Natural killer cell treated with Interleukin-12 subunit alpha and Interleukin-12 subunit beta and Interleukin-15 and Interleukin-18, amount 100 ng/mL, for 72 hours (primary cell): ENCODE data around the gene DNAJC3. TPM values are rescaled to one million over a fixed set of nuclear protein-coding genes. Genes with fewer than 3 reads are reported as not detected.
"Not testable (repeated sequence)": the region's sequence is repeated elsewhere in the genome, so short reads cannot be mapped to it uniquely, and the experiment has no call there.

ENCODE experiments used
- ATAC-seq, 2 donors: fragments of 150-1000 bp; cut with Tn5 transposase in 1 of 2; sonication (Bioruptor Pico), chemical (Tn5 transposase) in 1 of 2; 2 replicates each; pipeline ENCODE4 v1.10.0; 2021
- DNase-seq: peaks from one replicate; pipeline ENCODE4 v3.0.0; 2022; ENCODE audit warnings: low spot score
- H3K27ac Mint-ChIP-seq, 2 donors: 1 replicate in 1 of 2; 2 replicates in 1 of 2; pipeline ENCODE4 v1.8.0; 2022; ENCODE audit warnings: mixed read lengths in 2 of 2, mild to moderate bottlenecking in 1 of 2, moderate library complexity in 1 of 2
- H3K27me3 Mint-ChIP-seq, 2 donors: 1 replicate in 1 of 2; 2 replicates in 1 of 2; pipeline ENCODE4 v1.8.0; 2022; ENCODE audit warnings: mixed read lengths in 2 of 2
- H3K36me3 Mint-ChIP-seq: one replicate; pipeline ENCODE4 v1.8.0; 2022; ENCODE audit warnings: mixed read lengths
- H3K4me1 Mint-ChIP-seq, 2 donors: 1 replicate in 1 of 2; 2 replicates in 1 of 2; pipeline ENCODE4 v1.8.0; 2022; ENCODE audit warnings: low read depth in 2 of 2, mixed read lengths in 2 of 2, mild to moderate bottlenecking in 1 of 2
- H3K4me3 Mint-ChIP-seq: one replicate; pipeline ENCODE4 v1.8.0; 2022; ENCODE audit warnings: mixed read lengths
- H3K9me3 Mint-ChIP-seq: 2 replicates; pipeline ENCODE4 v1.8.0; 2022; ENCODE audit warnings: mixed read lengths
- total RNA-seq, 2 donors: library from RNA; stranded (reverse); gene quantifications; one replicate each; pipeline ENCODE4 v1.2.3, GENCODE V29; 2022

The DNAJC3 gene
- total RNA-seq, 2 donors from 2014 or later = 35.0 to 55.3 TPM

DNA sequence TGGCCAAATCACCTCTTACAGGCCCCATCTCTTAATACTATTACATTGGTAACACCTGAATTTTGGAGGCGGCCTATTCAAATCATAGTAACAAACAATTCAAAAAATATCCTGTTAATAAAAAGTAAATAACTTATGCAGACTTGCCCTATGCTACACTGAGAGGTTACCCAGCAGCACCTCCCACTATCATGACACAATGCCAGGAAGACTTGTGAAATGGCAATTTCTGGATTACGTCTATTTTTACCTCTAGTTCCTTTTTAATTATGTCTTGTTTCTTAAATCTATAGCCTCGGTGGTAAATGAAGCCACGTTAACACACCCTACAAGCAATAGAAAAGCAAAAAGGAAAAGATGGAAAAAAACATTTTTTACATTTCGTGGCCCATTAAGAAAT, 26.2 kb upstream of the DNAJC3 start:
- Mint-ChIP-seq H3K4me3 (no peak overlapping the region), H3K27me3 (peaks cover 22 to 23% of the 10 kb centered on the region in 2 donors), H3K36me3 (no peaks in the 10 kb centered on the region), H3K9me3 (no peaks in the 10 kb centered on the region), H3K27ac (no peak overlapping the region), H3K4me1 (no peaks in the 10 kb centered on the region)
- ATAC-seq (no peak), DNase-seq (no peak)

DNA sequence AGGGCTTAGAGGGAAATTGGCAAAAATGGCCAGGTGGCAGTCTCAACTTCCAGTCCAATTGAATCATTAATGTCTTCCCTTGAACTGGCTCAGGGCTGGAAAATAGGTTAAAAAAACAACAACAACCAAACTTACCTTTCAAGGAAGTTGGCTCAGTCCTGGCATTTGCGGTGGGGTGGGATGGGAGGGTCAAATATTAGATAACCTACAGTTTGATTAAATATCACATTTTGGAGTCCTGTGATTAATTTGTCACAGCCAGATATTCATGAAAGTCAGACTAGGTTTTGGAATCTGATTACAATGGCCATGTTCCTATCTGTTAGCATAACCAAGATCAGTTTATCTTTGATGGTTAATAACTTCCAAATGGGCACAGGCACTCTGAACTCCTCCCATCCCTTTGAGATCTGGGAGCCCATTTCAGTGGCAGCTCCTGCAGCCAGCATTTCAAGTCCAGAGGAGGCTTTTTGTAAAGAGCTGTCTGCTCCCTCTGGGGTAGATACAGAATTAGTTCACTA, 24.6 kb upstream of the DNAJC3 start:
- Mint-ChIP-seq H3K4me1 (no peaks in the 10 kb centered on the region), H3K27me3 (peaks cover 23 to 25% of the 10 kb centered on the region in 2 donors), H3K4me3 (no peak overlapping the region), H3K9me3 (no peaks in the 10 kb centered on the region), H3K27ac (no peak overlapping the region), H3K36me3 (no peaks in the 10 kb centered on the region)
- DNase-seq (no peak), ATAC-seq (no peak)

DNA sequence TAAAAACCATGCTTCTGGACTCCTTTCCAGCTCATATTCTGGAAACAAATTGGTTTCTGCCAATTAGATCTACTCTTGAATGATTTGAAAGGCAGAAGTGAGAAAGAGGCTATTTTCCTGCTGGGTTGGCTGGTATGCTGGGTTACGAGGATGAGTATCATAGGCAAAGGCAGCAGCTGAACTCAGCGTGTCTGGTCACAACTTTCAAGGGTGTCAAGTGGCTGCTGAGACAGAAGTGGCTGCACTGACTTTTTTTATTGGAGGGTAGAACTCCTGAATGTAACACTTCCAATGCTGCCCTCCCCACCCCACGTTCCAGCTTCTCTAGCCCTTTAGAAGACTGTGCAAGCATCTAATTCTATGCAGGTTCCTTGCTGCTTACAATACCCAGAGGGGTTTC, 24.1 kb upstream of the DNAJC3 start:
- Mint-ChIP-seq H3K9me3 (no peaks in the 10 kb centered on the region), H3K36me3 (no peaks in the 10 kb centered on the region), H3K4me3 (no peak overlapping the region), H3K4me1 (no peaks in the 10 kb centered on the region), H3K27me3 (peaks cover 20 to 25% of the 10 kb centered on the region in 2 donors), H3K27ac (no peak overlapping the region)
- ATAC-seq (no peak), DNase-seq (no peak)

DNA sequence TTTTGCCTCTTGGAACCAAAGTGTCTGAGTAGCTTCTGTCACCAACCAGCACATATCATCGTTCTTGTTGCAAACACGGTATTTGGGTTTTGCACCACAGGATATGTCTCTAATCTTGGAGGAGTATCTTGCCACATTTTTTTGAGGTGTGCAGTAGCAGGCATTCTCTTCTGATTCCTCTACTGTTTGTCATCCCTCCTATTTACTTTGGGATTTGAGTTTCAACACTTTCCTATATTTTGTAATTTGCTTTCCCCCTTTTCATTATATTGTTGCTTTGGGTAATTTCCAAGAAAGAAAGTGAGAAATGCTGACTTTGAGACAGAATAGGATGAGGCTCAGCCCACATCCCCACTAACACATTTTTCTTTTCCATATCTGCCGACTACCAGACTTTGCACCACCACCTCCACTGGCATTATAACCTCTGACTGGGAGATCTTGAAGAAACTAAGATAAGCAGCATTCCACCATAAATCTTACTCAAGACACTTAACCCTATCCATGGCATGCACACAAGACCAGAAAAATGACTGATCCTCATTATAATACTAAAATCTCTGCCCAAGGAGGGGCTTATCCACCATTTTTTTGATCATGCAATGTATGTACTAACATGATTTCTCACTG, 20.4 kb upstream of the DNAJC3 start:
- ATAC-seq (no peak), DNase-seq (no peak)
- no peaks in the 10 kb centered on the region for H3K36me3 Mint-ChIP-seq
- no peak overlapping the region for H3K4me3 Mint-ChIP-seq
- H3K27me3 Mint-ChIP-seq = peaks cover 14 to 24% of the 10 kb centered on the region in 2 donors
- H3K9me3 Mint-ChIP-seq = no peaks in the 10 kb centered on the region
- no peaks in the 10 kb centered on the region for H3K4me1 Mint-ChIP-seq
- H3K27ac Mint-ChIP-seq = no peak overlapping the region

DNA sequence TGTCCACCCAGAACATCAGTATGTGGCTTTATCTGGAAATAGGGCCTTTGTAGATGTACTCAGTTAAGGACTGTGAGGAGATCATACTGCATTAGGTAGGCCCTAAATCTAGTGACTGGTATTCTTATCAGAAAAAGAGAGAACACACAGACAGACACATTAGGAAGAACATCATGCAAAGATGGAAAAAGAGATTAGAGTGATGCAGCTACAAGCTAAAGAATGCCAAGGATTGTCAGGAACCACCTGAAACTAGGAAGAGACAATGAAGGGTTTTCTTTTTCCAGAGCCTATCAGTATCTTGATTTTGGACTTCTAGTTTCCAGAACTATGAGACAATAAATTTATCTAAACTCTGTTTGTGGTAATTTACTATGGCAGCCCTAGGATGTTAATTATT, 17.4 kb upstream of the DNAJC3 start:
- Mint-ChIP-seq H3K9me3 (peaks cover 7% of the 10 kb centered on the region), H3K36me3 (peaks cover 3% of the 10 kb centered on the region)

DNA sequence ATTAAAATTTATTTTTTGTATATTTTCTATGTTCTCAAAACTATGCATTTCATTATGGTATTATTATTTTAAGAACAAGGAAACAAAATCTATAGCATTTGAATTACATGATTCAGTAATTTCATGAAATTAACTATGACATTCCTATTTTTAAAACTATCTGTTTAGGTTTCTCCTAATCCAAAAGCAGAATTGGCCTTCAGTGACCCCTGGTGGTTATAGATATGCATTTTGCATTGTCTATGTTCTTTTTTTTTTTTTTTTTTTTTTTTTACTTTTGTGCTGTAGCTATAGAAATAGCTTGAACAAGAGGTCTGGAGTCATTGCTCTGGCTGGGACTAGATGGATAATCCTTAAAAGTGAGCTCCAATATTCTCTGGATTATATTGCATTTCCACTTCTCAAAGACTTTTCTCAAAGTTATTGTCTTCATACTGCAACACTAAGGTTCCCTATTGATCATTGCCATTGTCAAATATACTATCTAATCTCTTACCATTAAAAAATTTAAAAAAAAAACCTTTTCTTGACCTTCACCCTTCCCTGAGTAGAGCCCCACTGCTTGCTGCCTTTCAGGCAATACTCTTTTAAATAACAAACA, 15.9 kb upstream of the DNAJC3 start:
- Mint-ChIP-seq H3K27me3 (peaks cover 14 to 43% of the 10 kb centered on the region in 2 donors), H3K36me3 (peaks cover 18% of the 10 kb centered on the region), H3K4me1 (no peaks in the 10 kb centered on the region), H3K4me3 (no peak overlapping the region), H3K27ac (no peak overlapping the region), H3K9me3 (peaks cover 12% of the 10 kb centered on the region)
- DNase-seq = no peak
- no peak for ATAC-seq

More for the DNA sequence above, 17.4 kb upstream of the DNAJC3 start:
- Mint-ChIP-seq H3K27ac (no peak overlapping the region), H3K27me3 (peaks cover 15 to 38% of the 10 kb centered on the region in 2 donors), H3K4me3 (no peak overlapping the region), H3K4me1 (no peaks in the 10 kb centered on the region)
- ATAC-seq (no peak), DNase-seq (no peak)

DNA sequence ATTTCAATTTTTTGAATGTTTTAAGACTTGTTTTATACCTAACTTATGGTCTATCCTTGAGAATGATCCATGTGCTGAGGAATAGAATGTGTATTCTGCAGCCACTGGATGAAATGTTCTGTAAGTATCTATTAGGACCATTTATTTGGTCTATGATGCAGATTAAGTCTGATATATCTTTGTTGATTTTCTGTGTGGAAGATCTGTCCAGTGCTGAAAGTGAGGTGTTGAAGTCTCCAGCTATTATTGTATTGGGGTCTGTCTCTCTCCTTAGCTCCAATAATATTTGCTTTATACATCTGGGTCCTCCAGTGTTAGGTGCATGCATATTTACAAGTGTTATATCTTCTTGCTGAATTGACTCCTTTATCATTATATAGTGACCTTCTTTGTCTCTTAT, 9.7 kb upstream of the DNAJC3 start:
- ATAC-seq = not testable (repeated sequence)

DNA sequence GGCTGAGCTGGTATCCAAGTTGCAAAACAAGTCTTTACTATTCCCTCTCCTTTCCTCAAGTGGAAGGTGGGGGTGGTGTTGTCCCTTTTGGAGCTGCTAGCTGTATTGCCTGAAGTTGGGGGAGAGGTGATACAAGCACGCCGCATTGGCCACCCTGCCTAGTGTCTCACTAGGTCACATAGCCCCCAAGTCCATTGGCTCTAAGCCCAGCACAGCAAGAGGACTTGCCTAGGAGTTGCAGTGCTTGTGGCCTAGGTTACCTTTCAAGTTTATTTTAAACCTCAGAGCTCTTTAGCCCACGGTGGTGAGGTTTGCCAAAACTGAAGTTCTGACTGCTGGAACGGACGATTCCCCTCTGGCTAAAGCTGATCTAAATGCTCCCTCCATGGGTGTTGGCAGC, 5.3 kb upstream of the DNAJC3 start:
- DNase-seq (no peak), ATAC-seq (no peak)
- Mint-ChIP-seq H3K4me1 (peaks cover 14 to 20% of the 10 kb centered on the region in 2 donors), H3K36me3 (peaks cover 38% of the 10 kb centered on the region), H3K27ac (no peak overlapping the region), H3K27me3 (peaks cover 0 to 18% of the 10 kb centered on the region in 2 donors), H3K4me3 (no peak overlapping the region), H3K9me3 (peaks cover 21% of the 10 kb centered on the region)

More for the DNA sequence above, 9.7 kb upstream of the DNAJC3 start:
- H3K27ac Mint-ChIP-seq, H3K4me3 Mint-ChIP-seq, DNase-seq, H3K4me1 Mint-ChIP-seq: not testable (repeated sequence)
- peaks cover 60% of the 10 kb centered on the region for H3K36me3 Mint-ChIP-seq
- peaks cover 10 to 44% of the 10 kb centered on the region in 2 donors for H3K27me3 Mint-ChIP-seq
- H3K9me3 Mint-ChIP-seq = peaks cover 36% of the 10 kb centered on the region

DNA sequence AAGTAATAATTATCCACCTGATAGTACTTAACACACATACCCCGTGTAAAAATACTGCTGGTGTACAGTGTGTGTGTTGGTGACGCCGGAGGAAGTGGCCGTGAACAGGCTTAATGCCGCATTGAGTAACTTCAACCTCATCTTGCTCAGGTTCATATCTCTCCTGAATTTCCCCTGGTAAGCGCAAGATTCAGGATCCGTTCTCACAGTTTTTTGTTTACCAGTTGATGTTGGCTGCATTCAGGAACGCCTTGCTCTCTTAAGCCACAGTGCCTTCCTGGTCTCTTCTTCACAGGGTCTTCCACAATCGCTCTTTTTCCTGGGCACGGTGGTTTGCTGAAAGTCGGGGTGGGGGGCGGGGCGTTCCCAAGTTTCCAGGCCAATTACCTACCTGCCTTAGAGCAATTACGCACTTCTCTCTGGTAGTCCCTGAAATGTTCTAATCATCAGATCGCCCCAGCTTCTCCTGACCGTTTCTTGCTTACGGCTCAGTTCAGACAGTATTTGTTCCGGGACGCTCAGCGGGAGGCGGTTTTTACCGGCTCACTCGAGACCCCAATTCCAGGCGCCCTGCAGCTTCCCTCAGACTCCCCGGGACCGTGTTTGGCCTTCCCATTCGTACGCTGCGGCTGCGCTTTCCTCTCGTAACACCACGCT, 706 bp upstream of the DNAJC3 start:
- ATAC-seq = no peak

DNA sequence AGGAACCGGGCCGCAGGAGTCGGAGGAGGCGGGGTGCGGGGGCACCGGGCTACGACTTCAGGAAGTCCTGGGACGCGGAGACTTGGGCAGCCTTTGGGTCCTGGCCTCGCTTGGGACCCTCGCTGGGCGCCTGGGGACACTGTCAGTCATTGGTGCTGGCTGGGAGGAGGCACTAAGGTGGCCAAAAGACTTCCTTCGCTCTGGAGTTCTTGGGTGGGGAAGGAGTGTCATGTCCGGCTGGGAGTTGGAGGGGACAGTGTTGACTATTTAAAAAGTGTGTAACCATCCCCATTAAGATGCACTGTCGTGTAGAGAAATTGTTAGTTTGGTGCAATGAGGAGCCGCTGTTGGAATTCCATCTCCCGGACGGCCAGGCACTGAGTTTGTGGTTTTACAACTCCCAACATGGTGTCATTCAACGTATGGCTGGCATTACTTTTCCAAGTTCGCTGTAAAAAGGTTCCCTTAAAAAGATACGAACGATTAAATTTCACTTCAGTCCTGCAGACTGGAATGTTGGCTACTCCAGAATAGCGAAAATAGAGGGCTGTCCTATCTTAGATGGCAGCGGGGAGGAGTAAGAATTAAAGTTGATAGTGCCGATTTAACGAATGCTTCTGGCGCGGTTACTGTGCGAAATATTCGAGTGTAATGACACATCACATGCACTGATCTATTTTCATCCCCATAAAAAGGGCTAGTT, 776 bp downstream of the DNAJC3 start:
- DNase-seq = no peak
- Mint-ChIP-seq H3K27me3 (no peaks in the 10 kb centered on the region), H3K4me3 (peak overlapping the region; percentile 100), H3K4me1 (peaks cover 45 to 71% of the 10 kb centered on the region in 2 donors), H3K27ac (peak overlapping the region; percentile 89 to 94), H3K36me3 (peaks cover 6% of the 10 kb centered on the region), H3K9me3 (no peaks in the 10 kb centered on the region)
- no peak for ATAC-seq

More for the DNA sequence above, 706 bp upstream of the DNAJC3 start:
- Mint-ChIP-seq H3K4me1 (peaks cover 34 to 56% of the 10 kb centered on the region in 2 donors), H3K4me3 (peak overlapping the region; percentile 100), H3K36me3 (peaks cover 2% of the 10 kb centered on the region), H3K9me3 (peaks cover under 1% of the 10 kb centered on the region), H3K27ac (peak overlapping the region; percentile 94 to 97), H3K27me3 (no peaks in the 10 kb centered on the region)
- no peak for DNase-seq

DNA sequence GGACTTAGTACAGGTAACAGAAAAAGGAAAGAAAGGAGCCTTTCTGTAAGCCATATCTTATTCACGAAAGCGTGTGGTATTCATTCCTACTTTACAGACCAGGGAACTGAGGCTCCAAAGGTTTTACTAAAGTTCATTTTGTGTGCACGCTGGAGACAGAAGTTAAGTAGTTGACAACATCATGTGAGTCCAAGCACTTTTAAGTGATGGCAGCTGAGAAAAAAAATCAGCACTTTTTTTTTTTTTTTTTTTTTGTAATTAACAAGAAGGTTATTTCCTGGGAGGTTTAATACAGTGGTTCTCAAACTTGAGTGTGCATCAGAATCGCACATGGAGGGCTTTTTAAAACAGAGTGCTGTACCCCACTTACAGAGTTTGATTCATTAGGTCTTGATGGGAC, 2.0 kb downstream of the DNAJC3 start:
- peak overlapping the region; percentile 89 to 94 for H3K27ac Mint-ChIP-seq
- DNase-seq = no peak
- peaks cover 49 to 75% of the 10 kb centered on the region in 2 donors for H3K4me1 Mint-ChIP-seq
- H3K9me3 Mint-ChIP-seq = no peaks in the 10 kb centered on the region
- no peaks in the 10 kb centered on the region for H3K27me3 Mint-ChIP-seq
- peaks cover 6% of the 10 kb centered on the region for H3K36me3 Mint-ChIP-seq
- H3K4me3 Mint-ChIP-seq = peak overlapping the region; percentile 100
- no peak for ATAC-seq

DNA sequence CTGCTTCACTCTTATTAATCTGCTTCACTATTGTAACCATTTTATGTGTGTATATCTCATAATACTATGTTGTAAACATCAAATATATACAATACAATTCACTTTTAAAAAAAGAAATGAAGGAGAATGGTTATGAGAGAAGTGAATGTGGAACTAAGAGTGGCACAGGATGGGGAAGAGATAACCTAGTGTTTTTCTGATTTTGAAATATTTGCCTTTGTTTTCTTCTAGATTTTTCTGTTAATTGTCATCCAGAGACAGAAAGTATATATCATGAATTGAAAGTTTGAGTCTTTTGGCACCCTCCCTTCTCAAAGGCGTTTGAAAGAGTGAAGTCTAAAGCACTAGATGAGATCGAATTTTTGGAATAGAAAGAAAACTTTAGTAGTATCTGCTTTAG, 2.8 kb downstream of the DNAJC3 start:
- Mint-ChIP-seq H3K9me3 (no peaks in the 10 kb centered on the region), H3K27ac (peak overlapping the region; percentile 21 to 22), H3K27me3 (no peaks in the 10 kb centered on the region), H3K36me3 (peaks cover 6% of the 10 kb centered on the region), H3K4me3 (peak overlapping the region; percentile 100), H3K4me1 (peaks cover 54 to 79% of the 10 kb centered on the region in 2 donors)
- no peak for DNase-seq
- no peak for ATAC-seq

DNA sequence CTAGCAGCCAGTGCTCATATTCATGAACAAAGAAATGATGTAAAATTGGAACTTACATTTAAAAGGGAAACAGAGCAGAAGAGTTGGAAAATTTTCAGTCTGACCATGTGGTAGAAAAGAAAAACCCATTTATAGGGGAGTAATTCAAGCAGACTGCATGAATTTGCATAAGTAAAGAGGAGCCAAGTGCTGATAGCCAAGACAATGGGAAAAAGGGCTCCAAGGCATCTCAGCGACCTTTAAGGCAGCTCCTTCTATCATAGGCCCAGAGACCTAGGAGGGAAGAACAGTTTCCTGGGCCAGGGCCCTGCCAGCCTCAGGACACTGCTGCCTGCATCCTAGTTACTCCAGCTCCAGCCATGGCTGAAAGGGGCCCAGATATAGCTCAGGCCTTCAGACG, 7.5 kb downstream of the DNAJC3 start:
- Mint-ChIP-seq H3K4me1 (peaks cover 61 to 82% of the 10 kb centered on the region in 2 donors), H3K4me3 (no peak overlapping the region), H3K36me3 (peaks cover 18% of the 10 kb centered on the region), H3K9me3 (peaks cover 4% of the 10 kb centered on the region), H3K27ac (no peak overlapping the region), H3K27me3 (no peaks in the 10 kb centered on the region)
- DNase-seq (no peak), ATAC-seq (no peak)
